ENCODE data around the gene DAO. TPM values are rescaled to one million over a fixed set of nuclear protein-coding genes. Genes with fewer than 3 reads are reported as not detected.
A peak's percentile ranks its signal among the peaks of the same experiment; 100 is the strongest.
"Not testable (repeated sequence)": the region's sequence is repeated elsewhere in the genome, so short reads cannot be mapped to it uniquely, and the experiment has no call there.

DAO gene
- 21.5 and 22.1 TPM in 2 replicates for total RNA-seq (2014; rRNA removed; shearing (Covaris generic))

DNA sequence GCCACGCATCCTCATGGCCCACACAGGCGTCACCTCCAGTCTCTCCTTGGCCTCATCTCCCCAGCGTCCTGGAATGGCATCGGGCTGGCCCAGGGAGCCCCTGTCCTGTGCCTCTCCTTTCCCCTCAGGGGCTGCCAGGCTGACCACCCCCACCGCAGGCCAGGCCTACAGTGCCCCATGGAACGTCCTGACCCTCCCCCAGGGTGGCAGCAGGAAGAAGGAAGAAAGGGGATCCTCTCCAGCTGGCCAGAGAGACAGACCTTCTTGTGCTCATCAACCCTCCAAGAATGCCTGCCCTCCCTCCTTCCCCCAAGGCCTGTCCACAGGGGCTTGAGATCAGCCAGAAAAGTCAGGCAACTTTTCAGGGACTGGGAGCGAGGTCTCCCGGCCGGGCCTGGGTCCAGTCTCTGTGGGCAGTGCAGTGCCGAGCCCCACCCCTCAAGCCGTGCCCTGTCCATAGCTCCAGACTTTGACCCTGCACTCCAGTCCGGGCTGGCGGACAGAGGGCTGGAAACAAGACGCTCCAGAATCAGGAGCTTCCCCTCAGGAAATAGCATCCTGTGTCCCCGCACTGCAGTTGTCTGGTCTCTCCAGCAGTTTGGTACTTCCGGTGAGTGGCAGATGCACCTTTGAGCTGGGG, at the start of gene DAO:
Gene DAO (plus strand): TSS at position 478 of the 640 bp plus-strand sequence. CDS start 4,915 bp downstream, outside the sequence.
- DNase-seq (ENCODE audit: low spot score) = peak; percentile 38
- in situ Hi-C loops (cut with HindIII; ENCODE audit: low sequenced_read_pairs) = no loop called here

DNA sequence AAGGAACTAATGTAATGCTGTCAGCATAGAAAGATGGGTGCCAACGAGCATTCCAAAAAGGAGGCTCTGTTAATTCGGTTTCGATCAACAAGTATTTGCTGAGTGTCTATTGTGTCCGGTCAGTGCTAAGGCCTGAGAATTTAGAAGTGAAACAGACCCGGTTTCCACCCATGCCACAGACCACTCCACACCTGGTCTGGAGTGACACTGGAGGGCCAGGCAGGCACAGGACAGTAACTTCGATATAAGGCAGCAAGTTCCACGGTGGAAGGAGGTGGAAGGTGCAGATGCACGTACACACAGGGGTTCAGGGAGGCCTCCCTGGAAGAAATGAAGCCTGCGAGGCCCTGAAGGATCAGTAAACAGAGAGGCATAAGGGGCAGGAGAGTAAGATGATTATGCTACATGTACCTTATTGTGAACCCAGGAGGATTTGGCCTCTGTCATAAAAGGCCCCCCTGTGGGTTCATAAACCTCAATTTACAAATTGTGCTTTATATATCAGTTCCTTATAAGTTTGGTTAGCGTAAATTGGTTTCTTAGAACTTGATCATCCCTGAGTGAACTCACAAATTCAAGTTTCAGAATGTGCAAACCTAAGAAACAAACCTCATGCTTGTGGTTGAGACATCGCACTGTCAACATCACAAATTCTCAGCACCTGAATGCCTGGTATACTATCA, 48.4 kb upstream of the DAO start:
- no peak for DNase-seq (ENCODE audit: low spot score)
- in situ Hi-C loops (cut with HindIII; ENCODE audit: low sequenced_read_pairs) = no loop called here

DNA sequence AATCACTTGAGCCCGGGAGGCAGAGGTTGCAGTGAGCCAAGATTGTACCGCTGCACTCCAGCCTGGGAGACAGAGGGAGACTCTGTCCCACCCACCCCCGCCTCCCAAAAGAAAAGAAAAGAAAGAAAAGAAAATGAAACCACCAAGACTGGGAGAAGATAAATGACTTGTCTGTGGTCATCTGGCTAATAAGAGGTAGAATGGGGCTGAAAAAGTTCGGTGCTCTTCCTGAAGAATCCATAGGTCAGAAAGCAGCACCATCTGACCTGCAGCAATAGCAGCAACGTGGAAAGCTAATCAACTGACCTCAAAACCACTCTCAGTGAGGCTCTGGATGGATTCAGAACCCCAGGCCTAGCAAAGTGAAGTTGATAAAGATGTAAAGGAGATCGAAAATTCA, 47.7 kb upstream of the DAO start:
- in situ Hi-C loops (cut with HindIII; ENCODE audit: low sequenced_read_pairs) = no loop called here

DNA sequence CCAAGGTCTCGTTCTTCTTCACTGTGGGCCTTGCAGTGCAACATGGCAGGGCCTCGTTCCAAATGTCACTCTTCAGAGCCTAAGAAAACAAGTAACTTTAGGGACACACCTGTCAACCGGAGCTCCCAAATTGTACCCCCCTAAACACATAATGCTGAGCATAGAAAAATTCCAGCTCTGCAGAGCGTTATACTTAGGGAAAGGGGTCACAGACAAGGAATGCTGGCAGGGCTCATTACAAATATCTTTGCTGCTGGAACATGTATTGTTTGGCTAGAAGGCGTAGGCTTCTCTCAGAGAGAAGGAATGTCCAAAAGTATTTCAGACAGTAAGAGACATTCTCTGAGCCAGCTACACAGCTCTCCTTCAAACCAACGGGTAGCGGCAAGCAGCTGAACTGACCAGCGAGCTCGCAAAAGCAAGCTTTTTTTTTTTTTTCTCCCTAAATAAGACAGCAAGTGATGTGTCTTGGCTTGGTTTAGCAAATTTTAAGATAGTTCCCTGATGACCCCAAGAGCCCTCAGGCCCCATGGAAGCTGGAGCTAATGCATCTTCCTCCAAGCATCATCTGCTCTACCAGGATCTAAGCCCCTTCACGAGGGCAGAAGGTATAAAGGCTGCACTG, 47.0 kb upstream of the DAO start:
- DNase-seq (ENCODE audit: low spot score) = peak; percentile 51
- in situ Hi-C loops (cut with HindIII; ENCODE audit: low sequenced_read_pairs) = no loop called here

More for the DNA sequence above, 47.7 kb upstream of the DAO start:
- DNase-seq (ENCODE audit: low spot score) = no peak

DNA sequence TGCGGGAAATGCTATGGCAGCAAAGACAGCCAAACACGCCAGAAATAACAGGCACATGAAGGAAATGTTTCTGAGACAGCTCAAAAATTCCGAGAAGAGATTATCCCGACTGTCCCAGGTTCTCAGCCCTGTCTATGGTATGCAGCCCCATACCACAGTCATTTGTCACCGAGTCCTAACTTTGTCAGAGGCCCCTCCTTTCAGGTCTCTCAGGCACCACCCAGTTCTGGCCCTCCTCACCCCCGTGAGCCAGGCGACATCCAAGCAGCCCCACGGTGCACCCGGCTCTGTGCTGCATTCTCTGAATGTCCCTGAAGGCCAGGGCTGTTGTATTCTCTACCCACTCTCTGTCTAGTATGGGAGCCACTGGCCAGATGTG, 46.5 kb upstream of the DAO start:
- in situ Hi-C loops (cut with HindIII; ENCODE audit: low sequenced_read_pairs) = no loop called here
- peak; percentile 68 for DNase-seq (ENCODE audit: low spot score)

DNA sequence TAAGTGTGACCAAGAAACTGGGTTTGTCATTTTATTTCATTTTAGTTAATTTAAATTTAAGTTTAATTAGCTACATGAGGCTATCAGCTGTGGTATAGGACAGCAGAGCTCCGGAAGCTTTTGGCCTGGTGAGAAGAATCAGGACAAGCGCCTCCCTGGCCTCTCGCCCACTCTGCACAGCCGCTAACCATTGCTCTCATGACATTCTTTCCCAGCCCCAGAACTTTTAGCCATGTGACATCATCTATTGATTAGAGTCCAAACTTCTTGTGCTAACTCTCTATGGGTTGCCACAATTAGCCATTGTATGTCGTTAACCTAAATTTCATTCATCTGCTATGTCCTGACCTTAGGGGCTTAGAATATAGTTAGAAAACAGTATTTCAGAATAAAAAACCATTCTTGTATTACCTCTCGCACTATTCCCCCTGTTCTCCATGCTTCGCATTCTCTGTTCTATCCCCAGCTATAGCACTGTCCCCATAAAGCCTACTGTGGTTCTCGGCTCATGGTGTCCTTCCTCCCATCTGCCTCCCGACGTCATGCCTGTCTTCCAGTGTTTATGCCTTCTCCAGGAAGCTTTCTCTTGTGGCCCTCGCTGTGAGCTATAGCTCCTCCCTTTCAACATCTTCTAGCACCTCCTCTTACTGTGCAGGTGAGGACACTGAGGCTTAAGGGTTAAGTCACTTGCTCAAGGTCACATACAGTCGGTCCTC, 46.0 kb upstream of the DAO start:
- in situ Hi-C loops (cut with HindIII; ENCODE audit: low sequenced_read_pairs) = no loop called here
- peak; percentile 69 for DNase-seq (ENCODE audit: low spot score)

DNA sequence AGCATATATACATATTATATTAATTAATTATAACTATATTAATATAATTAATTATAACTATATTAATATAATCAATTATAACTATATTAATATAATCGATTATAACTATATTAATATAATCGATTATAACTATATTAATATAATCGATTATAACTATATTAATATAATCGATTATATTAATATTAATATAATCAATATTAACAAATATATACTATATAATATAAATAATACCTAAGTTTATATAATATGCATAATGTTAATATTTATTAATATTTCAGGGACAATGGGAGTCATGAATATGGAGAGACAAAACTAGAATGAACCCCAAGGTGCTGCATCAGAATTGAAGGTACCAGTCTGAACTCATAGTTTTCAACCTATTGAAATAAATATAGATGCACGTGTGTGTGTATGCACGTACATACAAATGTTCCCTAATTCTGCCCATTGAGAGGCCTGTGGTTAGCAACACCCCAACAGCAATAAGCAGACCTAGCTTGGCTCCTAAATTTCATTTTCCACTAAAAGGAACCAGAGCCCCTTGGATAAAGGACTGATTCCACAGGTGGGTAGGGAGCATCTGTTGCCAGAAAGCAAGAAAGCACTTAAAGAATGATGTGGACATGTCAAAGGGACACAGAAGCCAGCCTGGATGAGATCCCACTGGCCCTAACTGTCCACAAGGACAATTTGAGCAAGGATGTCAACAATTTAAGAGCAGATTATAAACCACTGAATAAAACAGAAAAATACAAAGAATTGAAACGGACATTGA, 43.8 kb upstream of the DAO start:
- in situ Hi-C loops (cut with HindIII; ENCODE audit: low sequenced_read_pairs) = no loop called here
- no peak for DNase-seq (ENCODE audit: low spot score)

DNA sequence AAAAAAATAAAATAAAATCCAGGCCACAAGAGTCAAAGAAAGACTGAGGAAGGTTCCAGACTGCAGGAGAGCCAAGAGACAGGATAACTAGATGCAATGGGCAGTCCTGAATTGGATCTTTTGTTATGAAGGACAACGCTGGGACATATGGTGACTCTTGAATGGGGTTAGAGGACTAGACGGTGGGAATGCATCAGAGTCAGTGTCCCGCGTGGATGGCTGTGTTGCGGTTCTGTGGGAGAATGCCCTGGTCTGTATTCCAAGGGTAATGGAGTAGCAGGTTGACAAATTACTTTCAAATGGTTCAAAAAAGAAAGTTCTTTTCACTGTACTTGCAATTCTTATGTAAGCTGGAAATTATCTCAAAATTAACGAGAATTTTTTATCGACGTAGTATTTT, 42.7 kb upstream of the DAO start:
- no peak for DNase-seq (ENCODE audit: low spot score)
- in situ Hi-C loops (cut with HindIII; ENCODE audit: low sequenced_read_pairs) = no loop called here

DNA sequence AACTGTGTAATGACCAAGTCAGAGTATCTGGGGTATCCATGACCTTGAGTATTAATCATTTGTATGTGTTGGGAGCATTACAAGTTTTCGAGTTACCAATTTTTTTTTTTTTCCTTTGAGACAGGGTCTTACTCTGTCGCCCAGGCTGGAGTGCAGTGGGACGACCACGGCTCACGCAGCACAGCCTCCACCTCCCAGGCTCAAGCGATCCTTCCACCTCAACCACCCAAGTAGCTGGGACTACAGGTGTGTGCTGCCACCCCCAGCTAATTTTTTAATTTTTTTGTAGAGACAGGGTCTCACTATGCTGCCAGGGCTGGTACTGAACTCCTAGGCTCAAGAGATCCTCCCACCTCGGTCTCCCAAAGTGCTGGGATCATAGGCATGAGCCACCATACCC, 42.2 kb upstream of the DAO start:
- no peak for DNase-seq (ENCODE audit: low spot score)
- in situ Hi-C loops (cut with HindIII; ENCODE audit: low sequenced_read_pairs) = no loop called here

DNA sequence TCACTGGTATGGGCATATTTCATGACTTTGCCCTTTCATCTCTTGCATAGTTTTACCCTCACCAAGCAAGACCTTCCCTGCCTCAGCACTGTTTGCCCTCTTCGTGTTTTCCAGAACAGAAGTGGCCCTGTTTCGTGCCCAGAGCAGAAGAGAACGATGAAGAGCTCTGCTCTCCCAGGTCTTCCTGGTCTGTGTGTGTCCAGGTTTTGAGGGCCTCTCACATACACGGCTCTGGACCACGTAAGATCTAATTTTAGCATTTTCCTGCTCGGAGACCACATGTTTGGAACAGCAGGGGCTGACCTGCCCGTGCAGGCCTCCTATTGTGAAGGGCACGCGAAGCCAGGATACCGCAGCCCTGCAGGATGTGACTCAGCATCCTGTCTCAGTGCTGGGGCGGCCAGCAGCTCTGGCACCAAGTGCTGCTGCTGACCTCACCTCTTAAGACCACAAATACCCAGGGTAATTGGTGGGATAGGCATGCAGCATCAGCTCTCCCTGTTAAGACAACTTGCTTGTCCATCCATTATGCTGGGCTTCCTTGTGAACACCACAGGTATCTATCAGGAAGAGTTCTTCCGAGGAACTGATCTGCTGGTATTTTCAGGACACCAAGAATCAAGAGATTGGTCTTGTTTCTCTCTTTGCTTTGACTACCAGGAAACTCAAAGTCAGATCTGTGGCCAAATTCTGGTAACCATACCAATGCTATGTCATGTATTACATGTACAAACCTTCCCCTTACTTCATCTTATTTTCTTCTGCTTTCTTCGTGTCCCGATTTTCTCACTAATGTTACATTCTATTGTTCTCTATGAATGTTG, 41.5 kb upstream of the DAO start:
- in situ Hi-C loops (cut with HindIII; ENCODE audit: low sequenced_read_pairs) = no loop called here
- peak; percentile 94 for DNase-seq (ENCODE audit: low spot score)

DNA sequence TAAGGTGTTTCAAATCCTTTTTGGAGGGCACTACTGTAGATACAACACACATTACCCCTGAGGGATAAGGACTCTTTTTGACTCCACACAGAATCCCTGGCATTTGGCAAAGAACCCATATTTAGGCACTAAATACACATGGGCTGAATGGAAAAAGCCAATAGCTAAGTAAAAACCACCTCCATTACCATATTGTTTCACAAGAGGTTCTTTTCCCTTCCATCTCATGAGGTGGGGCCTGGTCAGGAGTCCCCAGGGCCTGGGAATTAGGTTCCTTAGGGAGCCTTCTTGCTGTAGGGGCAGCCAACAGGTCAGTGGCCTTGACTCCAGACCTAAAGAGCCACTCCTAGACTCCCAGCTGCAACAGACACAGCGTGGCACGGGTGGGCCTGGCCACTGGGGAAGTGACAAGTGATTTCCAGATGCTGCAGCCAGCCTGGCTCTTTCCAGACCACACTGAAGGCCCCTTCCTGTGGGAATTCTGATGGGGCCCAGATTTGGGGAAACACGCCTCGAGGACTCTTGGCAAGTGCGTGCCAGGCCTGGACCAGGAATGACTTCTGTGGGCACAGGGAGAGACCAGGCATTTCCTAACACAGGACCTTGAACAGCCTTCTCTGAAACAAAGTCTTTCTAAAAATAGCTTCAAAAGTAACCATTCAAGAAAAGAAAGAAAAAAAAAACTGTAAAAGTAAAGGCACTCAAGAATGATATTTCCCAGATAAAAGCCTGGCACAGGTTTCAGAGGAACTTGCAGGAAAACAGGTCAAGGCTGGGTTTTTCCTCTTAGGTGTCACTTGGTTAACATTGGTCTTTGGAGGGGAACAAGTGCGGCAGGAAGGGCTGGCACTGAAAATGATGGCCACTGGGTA, 40.6 kb upstream of the DAO start:
- DNase-seq (ENCODE audit: low spot score) = peak; percentile 35
- in situ Hi-C loops (cut with HindIII; ENCODE audit: low sequenced_read_pairs) = no loop called here

DNA sequence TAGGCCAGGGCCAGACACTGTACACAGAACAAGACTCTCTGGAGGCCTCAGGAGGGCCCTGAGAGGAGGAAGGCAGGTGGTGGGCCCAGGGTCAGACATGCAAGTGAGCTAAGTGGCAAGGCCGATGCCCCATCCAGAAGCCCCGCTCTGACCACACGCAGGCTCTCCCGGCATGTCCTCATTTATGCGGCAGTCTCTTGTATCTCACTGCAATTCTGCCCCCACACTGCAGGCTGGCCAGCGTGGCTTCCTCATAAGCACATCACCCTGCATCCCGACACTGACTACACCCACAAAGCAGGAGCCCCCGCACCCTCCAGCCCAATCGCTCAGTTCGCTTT, 40.0 kb upstream of the DAO start:
- DNase-seq (ENCODE audit: low spot score) = peak; percentile 70
- in situ Hi-C loops (cut with HindIII; ENCODE audit: low sequenced_read_pairs) = no loop called here

DNA sequence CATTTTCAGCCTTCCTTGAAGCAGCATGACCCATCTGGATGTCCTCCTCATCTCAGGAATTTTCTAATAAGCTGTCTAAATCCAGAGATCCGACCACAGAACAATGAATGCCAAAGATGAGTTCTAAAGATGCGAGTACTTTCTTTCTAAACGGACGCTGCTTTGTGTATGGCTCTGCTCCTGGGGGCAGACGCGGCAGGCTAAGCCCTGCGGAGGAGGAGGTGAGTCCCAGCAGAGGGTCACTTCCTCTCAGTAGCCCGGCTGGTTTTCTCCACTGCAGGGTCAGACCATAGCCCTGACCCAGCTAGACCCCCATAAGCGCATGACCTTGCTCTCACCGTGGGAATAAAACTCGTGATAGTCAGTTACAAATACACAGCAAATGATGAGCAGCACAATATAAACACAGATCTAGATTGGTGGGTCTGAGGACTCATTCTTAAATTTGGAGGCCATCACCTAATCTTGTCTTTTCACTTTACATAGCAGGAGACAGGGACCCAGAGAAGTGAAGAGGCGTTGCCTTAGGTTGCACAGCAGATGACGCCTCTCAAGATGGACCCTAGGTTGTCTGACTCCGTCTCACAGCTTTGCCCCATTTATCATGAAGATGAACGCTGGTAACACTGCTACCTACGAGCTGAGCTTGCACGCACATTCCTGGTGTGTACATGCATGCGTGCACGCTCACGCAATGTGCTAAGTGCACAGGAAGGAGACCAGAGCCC, 39.1 kb upstream of the DAO start:
- peak; percentile 62 for DNase-seq (ENCODE audit: low spot score)
- in situ Hi-C loops (cut with HindIII; ENCODE audit: low sequenced_read_pairs) = no loop called here

DNA sequence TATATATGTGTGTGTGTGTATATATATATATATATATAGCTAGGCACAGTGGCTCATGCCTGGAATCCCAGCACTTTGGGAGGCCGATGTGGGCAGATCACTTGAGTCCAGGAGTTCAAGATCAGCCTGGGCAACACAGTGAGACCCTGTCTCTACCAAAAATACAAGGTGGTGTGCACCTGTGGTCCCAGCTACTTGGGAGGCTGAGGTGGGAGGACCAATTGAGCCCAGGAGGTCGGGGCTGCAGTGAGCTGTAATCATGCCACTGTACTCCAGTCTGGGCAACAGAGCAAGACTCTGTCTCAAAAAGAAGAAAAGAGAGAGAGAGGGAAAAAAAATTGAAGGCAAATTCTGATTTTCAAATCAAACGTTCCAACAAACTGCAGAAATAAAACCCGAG, 38.1 kb upstream of the DAO start:
- in situ Hi-C loops (cut with HindIII; ENCODE audit: low sequenced_read_pairs) = not testable (repeated sequence)

DNA sequence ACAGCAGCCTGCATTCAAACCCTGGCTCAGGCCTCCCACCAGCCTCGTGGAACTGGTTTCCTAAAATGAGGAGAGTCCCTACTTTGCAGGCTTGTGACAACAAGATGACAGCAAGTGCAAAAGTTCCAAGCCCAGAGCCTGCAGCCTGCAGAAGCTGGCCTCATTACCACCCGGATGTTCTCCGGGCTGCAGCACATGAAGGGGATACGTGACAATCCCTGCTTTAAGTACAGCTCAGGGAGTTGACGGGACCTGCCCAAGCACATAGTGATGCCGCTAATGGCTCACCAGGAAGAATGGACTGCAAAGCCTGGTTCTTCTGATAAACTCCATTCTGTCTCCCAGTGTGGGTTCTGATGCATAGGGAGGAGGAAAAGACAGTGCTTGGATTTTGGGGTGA, 37.5 kb upstream of the DAO start:
- in situ Hi-C loops (cut with HindIII; ENCODE audit: low sequenced_read_pairs) = no loop called here
- peak; percentile 37 for DNase-seq (ENCODE audit: low spot score)

More for the DNA sequence above, 38.1 kb upstream of the DAO start:
- DNase-seq (ENCODE audit: low spot score) = not testable (repeated sequence)

DNA sequence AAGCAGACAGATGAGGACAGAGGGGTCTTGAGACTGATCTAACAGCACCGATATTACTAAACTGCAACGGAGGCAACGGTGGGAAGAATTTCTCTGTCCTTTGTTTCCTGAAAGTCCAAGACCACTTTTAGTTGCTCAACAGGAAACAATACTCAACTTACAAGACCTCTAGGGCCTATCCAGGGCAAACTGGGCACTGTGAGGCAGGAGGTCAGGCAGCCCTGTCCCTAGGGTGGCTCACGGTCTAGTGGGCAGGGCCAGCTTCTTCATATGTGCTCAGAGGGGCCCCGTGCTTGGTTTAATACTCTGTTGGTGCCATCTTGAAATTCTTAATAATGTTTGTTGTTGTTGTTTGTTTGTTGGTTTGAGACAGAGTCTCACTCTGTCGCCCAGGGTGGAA, 36.7 kb upstream of the DAO start:
- in situ Hi-C loops (cut with HindIII; ENCODE audit: low sequenced_read_pairs) = no loop called here
- no peak for DNase-seq (ENCODE audit: low spot score)

DNA sequence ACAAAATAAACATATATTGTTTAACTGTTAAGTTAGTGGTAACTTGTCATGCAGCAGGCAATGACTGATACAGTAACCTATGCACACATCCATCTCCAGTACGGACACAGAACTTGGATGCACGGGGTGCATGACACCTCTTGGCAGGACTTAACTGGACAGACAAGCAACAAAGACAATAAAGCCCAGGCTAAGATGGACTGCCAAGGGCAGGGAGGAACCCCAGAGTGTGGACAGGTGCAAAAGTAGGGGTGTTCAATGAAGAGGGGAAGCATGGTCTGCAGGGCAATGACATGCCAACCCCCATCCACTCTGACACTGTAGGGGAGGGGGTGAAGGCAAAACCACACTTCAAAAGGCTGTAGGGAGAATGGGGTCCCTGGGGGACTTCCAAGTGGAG, 34.2 kb upstream of the DAO start:
- in situ Hi-C loops (cut with HindIII; ENCODE audit: low sequenced_read_pairs) = no loop called here
- DNase-seq (ENCODE audit: low spot score) = peak; percentile 78
